Measurements from ENCODE around the gene SCOC. TPM values are rescaled to one million over a fixed set of nuclear protein-coding genes. Genes with fewer than 3 reads are reported as not detected.

Gene SCOC
- total and polyA plus RNA-seq, 2 of the 4 experiments (the other 2 are of a cell fraction) = 12.9 to 33.2 TPM

GRCh38 chr4:140342620-140343019, 30.8 kb upstream of the SCOC start:
- H3K23ac ChIP-seq (ENCODE audit: low read depth, low read length) = no peak overlapping the region
- no peak overlapping the region for H2BK15ac ChIP-seq (ENCODE audit: low read depth, low read length)
- no peak overlapping the region for H2AK5ac ChIP-seq (ENCODE audit: low read depth, low read length)
- H3K4me3 ChIP-seq (ENCODE audit: insufficient read depth, low read depth, low read length) = no peak overlapping the region
- H2AFZ ChIP-seq (replicated peaks; ENCODE audit: low read length, poor library complexity) = no peak overlapping the region
- no peaks in the 10 kb centered on the region for H3K4me1 ChIP-seq (ENCODE audit: control insufficient read depth, insufficient read depth, low read length)
- WGBS, 2 experiments (ENCODE audit: extremely low coverage in 2 of 2, insufficient read length in 1 of 2) = no CpG with 5 or more reads among the region's 1 CpG
- ChIA-PET POLR2A (ENCODE audit: unreplicated experiment) (no interaction called here), CTCF (no interaction called here)
- no peak overlapping the region for H2BK120ac ChIP-seq (ENCODE audit: low read depth, low read length)
- no peak overlapping the region for H2BK5ac ChIP-seq (ENCODE audit: low read depth, low read length, poor library complexity, severe bottlenecking)
- H3K4ac ChIP-seq (ENCODE audit: low read depth, low read length) = no peak overlapping the region
- no peak overlapping the region for H3K56ac ChIP-seq (ENCODE audit: extremely low read depth, insufficient read depth, low read length)
- H3K79me1 ChIP-seq (ENCODE audit: low read depth in 1 of 2, low read length in 2 of 2) = no peaks in the 10 kb centered on the region
- H3K27ac ChIP-seq (ENCODE audit: insufficient read depth, low read length) = no peak overlapping the region
- BruUV-seq (replicated peaks) = no TSS peak
- no peak overlapping the region for H2AK9ac ChIP-seq (replicated peaks; ENCODE audit: low read depth, low read length, poor library complexity)
- H3K9ac ChIP-seq (ENCODE audit: low read depth, low read length) = no peak overlapping the region
- no peaks in the 10 kb centered on the region for H3K36me3 ChIP-seq (ENCODE audit: control insufficient read depth, insufficient read depth, low read length)
- no peak overlapping the region for H4K5ac ChIP-seq (ENCODE audit: low read depth, low read length)
- TF ChIP-seq CHD1 (IDR thresholded peaks at IDR 0.05; ENCODE audit: low read depth, low read length) (no peak), BHLHE40 (IDR thresholded peaks at IDR 0.05; ENCODE audit: low read depth, low read length) (no peak), FOS (IDR thresholded peaks at IDR 0.05; ENCODE audit: low read depth, low read length) (no peak), CEBPB (IDR thresholded peaks at IDR 0.05; ENCODE audit: low read depth, low read length) (no peak), NFE2L2 (IDR thresholded peaks at IDR 0.05; ENCODE audit: low read depth, low read length) (no peak), MAZ (IDR thresholded peaks at IDR 0.05; ENCODE audit: borderline replicate concordance, low read depth, low read length) (no peak), RFX5 (IDR thresholded peaks at IDR 0.05; ENCODE audit: low read depth, low read length) (no peak), RAD21 (IDR thresholded peaks at IDR 0.05; ENCODE audit: low read length) (no peak), MAFK (IDR thresholded peaks at IDR 0.05; ENCODE audit: low read depth, low read length) (no peak), RCOR1 (IDR thresholded peaks at IDR 0.05; ENCODE audit: insufficient replicate concordance, low read length) (no peak), POLR2A (IDR thresholded peaks at IDR 0.05; ENCODE audit: low read depth, low read length) (no peak), SMC3 (IDR thresholded peaks at IDR 0.05; ENCODE audit: low read depth, low read length) (no peak), MXI1 (IDR thresholded peaks at IDR 0.05; ENCODE audit: borderline replicate concordance, low read depth, low read length) (no peak)
- TF ChIP-seq, protein P1, sequence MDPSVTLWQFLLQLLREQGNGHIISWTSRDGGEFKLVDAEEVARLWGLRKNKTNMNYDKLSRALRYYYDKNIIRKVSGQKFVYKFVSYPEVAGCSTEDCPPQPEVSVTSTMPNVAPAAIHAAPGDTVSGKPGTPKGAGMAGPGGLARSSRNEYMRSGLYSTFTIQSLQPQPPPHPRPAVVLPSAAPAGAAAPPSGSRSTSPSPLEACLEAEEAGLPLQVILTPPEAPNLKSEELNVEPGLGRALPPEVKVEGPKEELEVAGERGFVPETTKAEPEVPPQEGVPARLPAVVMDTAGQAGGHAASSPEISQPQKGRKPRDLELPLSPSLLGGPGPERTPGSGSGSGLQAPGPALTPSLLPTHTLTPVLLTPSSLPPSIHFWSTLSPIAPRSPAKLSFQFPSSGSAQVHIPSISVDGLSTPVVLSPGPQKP (IDR thresholded peaks at IDR 0.05; ENCODE audit: borderline replicate concordance, low read depth, low read length) = no peak
- TF ChIP-seq, protein P2, sequence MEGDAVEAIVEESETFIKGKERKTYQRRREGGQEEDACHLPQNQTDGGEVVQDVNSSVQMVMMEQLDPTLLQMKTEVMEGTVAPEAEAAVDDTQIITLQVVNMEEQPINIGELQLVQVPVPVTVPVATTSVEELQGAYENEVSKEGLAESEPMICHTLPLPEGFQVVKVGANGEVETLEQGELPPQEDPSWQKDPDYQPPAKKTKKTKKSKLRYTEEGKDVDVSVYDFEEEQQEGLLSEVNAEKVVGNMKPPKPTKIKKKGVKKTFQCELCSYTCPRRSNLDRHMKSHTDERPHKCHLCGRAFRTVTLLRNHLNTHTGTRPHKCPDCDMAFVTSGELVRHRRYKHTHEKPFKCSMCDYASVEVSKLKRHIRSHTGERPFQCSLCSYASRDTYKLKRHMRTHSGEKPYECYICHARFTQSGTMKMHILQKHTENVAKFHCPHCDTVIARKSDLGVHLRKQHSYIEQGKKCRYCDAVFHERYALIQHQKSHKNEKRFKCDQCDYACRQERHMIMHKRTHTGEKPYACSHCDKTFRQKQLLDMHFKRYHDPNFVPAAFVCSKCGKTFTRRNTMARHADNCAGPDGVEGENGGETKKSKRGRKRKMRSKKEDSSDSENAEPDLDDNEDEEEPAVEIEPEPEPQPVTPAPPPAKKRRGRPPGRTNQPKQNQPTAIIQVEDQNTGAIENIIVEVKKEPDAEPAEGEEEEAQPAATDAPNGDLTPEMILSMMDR (conservative IDR thresholded peaks at IDR 0.05; ENCODE audit: low read depth, low read length) = no peak
- no peak overlapping the region for H3K4me2 ChIP-seq (ENCODE audit: low read depth, low read length)
- intact Hi-C loops (cut with micrococcal nuclease) = no loop called here
- no peaks in the 10 kb centered on the region for H3K9me1 ChIP-seq (ENCODE audit: insufficient read depth, low read length)
- dilution Hi-C loops (cut with HindIII; ENCODE audit: low sequenced_read_pairs, unreplicated experiment) = no loop called here
- H4K8ac ChIP-seq (ENCODE audit: low read depth in 2 of 2, low read length in 2 of 2) = no peak overlapping the region
- no peaks in the 10 kb centered on the region for H4K20me1 ChIP-seq (ENCODE audit: insufficient read depth, low read length)
- in situ Hi-C loops (cut with MboI; ENCODE audit: low sequenced_read_pairs) = no loop called here
- no peak overlapping the region for H3K18ac ChIP-seq (ENCODE audit: low read depth, low read length)
- H3K27me3 ChIP-seq (ENCODE audit: control insufficient read depth, insufficient read depth, low read length) = peaks cover 24% of the 10 kb centered on the region
- no peak for DNase-seq
- no peak overlapping the region for H2BK20ac ChIP-seq (ENCODE audit: low read depth, low read length)
- no peak overlapping the region for H3K14ac ChIP-seq (replicated peaks; ENCODE audit: low read depth, low read length)
- no peak for ATAC-seq (ENCODE audit: low read depth)
- no peak overlapping the region for H4K91ac ChIP-seq (ENCODE audit: insufficient read depth, low read depth, low read length)
- no peaks in the 10 kb centered on the region for H3K9me3 ChIP-seq (ENCODE audit: control insufficient read depth, insufficient read depth, low read length)
